GM13976 (cell line): ENCODE data around the gene AQP5.

Source experiments
- DNase-seq: peaks from one replicate; pipeline ENCODE4 v3.0.0; 2012; ENCODE audit warnings: low spot score
- in situ Hi-C: fragments of 300-500 bp; cut with MboI; formaldehyde crosslinking; loops from one replicate; pipeline ENCODE4 v1.12.0; 2022; ENCODE audit warnings: low sequenced_read_pairs, mixed read lengths, inconsistent platforms; ENCODE audit not compliant: unreplicated experiment
- TF ChIP-seq, protein P1 (sequence below): IDR thresholded peaks from 2 replicates; pipeline ENCODE4 v1.5.1; 2012; ENCODE audit warnings: borderline replicate concordance, mild to moderate bottlenecking; ENCODE audit not compliant: insufficient read depth; ENCODE audit errors: extremely low read depth, missing control alignments, control extremely low read depth

The AQP5 gene

DNA sequence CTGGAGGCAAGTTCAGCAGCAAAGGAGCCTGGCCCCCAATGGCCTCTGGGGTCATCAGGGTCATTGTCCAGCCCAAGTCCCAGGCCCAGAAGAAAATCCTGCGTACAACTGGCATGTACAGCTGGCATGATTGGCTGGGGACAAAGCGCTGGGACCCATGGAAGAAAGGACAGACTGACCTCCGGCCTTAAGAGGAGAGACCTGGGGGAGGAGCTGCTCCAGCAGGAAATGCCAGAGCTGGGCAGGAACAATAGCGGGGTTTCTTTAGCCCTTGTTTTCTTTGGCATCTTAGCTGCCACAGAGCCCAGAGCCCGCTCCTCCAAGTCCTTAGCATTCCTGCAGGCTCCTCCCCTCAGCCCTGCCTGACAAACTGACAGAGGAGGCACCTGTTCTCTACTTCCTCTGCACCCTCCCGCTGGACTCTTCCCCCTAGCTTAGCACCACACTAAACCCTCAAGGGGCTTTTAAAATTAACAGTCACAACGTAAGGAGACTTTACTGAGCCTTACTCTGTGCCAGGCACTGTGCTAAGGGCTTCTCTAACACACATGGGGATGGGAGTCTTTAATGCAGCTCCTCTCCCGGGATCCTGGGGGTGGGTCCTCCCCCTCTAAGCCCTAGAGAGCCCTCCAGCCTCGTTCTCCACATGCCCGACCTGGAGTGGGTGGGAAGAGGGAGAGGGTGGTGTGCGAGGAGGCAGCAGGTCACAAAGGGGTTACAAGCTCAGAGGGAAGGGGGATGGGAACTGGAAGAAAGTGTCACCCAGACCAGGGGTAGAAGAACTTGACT lies 1.8 kb upstream of the AQP5 start:
- in situ Hi-C loops = no loop called here
- DNase-seq = no peak
- TF ChIP-seq, protein P1, sequence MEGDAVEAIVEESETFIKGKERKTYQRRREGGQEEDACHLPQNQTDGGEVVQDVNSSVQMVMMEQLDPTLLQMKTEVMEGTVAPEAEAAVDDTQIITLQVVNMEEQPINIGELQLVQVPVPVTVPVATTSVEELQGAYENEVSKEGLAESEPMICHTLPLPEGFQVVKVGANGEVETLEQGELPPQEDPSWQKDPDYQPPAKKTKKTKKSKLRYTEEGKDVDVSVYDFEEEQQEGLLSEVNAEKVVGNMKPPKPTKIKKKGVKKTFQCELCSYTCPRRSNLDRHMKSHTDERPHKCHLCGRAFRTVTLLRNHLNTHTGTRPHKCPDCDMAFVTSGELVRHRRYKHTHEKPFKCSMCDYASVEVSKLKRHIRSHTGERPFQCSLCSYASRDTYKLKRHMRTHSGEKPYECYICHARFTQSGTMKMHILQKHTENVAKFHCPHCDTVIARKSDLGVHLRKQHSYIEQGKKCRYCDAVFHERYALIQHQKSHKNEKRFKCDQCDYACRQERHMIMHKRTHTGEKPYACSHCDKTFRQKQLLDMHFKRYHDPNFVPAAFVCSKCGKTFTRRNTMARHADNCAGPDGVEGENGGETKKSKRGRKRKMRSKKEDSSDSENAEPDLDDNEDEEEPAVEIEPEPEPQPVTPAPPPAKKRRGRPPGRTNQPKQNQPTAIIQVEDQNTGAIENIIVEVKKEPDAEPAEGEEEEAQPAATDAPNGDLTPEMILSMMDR = no peak

DNA sequence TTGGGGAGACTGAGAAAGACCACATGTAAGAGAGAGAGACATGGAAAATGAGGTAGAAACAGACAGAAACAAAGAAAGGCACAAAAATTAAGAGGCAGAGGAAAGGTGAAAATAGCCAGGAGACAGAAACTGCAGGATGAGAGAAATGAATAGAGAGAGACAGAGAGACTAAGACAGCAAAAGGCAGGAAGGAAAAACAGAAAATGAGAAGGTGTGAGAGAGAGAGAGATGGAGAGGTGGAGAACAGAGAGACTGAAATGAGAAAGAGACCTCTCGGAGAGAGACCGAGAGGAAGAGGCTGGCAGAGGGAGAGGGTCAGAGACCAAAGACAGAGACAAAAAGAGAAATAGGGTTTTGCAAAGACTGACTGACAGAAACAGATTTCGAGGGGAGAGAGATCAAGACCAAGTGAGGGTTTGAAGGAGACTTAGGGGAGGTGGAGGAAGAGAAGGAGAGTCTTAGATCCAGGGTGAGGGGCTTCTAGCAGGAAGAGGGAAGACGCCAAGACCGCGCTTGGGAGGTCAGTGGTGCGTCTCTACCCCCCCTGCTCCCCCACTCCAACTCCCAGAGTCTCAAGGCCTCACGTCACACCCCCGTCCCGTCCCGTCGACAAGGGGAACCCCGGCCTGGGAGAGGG lies 1.1 kb upstream of the AQP5 start:
- in situ Hi-C loops = no loop called here
- TF ChIP-seq, protein P1 = no peak
- no peak for DNase-seq

DNA sequence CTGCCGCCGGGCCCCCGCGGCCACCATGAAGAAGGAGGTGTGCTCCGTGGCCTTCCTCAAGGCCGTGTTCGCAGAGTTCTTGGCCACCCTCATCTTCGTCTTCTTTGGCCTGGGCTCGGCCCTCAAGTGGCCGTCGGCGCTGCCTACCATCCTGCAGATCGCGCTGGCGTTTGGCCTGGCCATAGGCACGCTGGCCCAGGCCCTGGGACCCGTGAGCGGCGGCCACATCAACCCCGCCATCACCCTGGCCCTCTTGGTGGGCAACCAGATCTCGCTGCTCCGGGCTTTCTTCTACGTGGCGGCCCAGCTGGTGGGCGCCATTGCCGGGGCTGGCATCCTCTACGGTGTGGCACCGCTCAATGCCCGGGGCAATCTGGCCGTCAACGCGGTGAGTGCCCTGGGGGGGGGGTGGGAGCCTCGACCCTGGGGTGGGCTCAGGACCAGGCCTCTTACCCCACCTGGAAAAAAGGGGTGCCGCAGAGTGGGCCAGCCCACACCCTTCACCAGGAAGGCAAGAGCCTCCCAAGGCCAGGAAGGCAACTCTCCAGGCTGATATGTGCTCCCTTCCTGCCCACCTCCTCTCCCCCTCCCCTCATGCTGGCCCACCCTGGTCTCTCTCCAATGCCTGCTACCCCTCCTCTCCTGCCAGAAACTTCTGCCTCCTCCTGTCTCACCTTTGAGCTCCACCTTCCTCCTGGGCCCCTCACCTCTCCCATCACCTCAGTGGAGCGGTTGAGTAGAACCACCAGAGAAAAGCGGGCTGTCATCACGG lies 507 bp downstream of the AQP5 start:
- in situ Hi-C loops = no loop called here
- TF ChIP-seq, protein P1 = no peak

DNA sequence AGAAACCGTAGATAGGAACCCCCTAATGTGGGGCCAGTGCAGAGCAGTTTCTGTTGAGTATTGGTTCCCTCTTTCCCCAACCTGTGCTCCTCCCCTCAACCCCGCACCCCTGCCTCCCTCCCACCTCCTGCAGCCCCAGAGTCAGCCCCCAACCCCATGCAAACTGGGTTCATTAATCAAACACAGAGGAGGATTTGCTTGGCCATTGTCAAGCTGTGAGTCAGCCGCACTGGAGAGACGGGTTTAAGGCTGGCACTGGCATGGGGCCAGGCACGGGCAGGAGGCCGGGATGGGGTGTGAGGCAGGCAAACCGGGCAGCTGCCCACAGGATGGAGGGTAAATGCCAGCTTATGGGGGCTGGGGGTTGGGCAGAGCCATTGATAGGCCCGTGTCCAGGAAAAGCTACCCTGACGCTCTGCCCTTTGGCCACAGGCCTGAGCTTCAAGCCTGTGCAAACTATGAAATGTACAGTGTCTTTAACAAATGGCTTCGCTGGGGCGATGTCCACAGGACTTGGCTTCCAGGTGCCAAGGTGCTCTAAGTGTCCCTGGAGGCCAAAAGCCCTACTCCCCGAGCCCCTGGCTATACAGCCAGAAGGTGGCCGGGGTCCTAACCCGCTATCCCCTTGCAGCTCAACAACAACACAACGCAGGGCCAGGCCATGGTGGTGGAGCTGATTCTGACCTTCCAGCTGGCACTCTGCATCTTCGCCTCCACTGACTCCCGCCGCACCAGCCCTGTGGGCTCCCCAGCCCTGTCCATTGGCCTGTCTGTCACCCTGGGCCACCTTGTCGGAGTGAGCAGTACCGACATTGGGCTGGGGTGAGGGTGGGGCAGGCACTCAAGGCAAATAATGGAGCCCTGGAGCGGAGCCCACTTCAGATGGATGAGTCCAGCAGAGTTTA lies 1.4 kb downstream of the AQP5 start:
- TF ChIP-seq, protein P1 = no peak
- DNase-seq = no peak
- in situ Hi-C loops = no loop called here

More for the DNA sequence above, 507 bp downstream of the AQP5 start:
- DNase-seq = no peak

DNA sequence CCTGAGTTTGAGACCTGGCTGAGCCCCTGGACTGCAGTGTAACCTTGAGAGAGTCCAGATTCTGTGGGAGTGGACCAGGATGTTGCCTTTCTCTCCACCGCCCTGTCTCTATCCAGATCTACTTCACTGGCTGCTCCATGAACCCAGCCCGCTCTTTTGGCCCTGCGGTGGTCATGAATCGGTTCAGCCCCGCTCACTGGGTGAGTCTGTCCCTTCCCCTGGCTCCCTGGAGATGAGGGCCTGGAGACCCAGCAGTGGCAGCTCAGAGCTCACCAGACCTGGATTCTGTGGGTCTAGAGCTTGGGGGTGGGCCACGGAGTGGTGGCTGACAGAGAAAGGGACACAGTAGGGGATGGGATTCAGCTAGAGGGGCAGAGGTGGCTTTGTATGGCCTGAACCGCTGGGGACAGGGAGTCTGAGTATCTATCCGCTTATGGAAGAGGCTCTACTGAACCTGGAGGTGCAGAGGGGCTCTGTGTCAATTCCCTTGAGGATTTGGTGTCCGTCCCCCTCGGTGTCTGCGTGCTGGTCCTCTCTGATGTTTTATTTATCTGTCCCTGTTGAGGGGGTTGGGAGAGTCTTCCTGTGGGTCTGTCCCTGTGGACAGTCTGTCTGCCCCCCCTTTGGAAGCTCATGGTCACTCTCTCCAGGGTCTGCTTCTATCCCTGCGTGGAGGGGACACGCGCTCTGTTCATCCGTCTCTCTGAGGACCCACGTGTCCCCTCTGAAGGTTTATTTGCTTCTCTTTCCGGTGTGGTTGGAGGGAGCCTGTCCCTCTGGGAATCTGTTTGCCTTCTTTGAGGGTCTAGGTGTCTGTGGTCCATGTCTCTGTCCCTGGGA lies 2.5 kb downstream of the AQP5 start:
- TF ChIP-seq, protein P1 = no peak
- in situ Hi-C loops = no loop called here
- DNase-seq = no peak
